Ectodermal cell (in vitro differentiated cells): ENCODE measurements around the gene RPP21.
"Not testable (repeated sequence)": the region's sequence is repeated elsewhere in the genome, so short reads cannot be mapped to it uniquely, and the experiment has no call there.

Experiments used
- H3K27ac ChIP-seq: 2 replicates; pipeline ENCODE4 v1.7.0; 2013; ENCODE audit warnings: mild to moderate bottlenecking, low read depth, low read length; ENCODE audit not compliant: insufficient read depth, poor library complexity, severe bottlenecking
- H3K27me3 ChIP-seq: 2 replicates; pipeline ENCODE4 v1.7.0; 2013; ENCODE audit warnings: mild to moderate bottlenecking, low read length; ENCODE audit not compliant: insufficient read depth, control insufficient read depth, poor library complexity, severe bottlenecking
- H3K36me3 ChIP-seq: one replicate; pipeline ENCODE4 v1.7.0; 2013; ENCODE audit warnings: low read length; ENCODE audit not compliant: control insufficient read depth, insufficient read depth
- H3K4me1 ChIP-seq: one replicate; pipeline ENCODE4 v1.7.0; 2013; ENCODE audit warnings: low read length; ENCODE audit not compliant: control insufficient read depth, insufficient read depth
- H3K4me3 ChIP-seq: 2 replicates; pipeline ENCODE4 v1.7.0; 2013; ENCODE audit warnings: low read depth, low read length, control low read depth; ENCODE audit not compliant: insufficient read depth
- H3K9me3 ChIP-seq: 2 replicates; pipeline ENCODE4 v1.7.0; 2013; ENCODE audit warnings: mild to moderate bottlenecking, low read length, moderate library complexity; ENCODE audit not compliant: control insufficient read depth
- WGBS, 2 experiments: methylation state at CpG; one replicate each; pipeline ENCODE4 v1.1.7; 2013; ENCODE audit warnings: missing lambda C conversion rate in 2 of 2; 5-methylcytosine and 5-hydroxymethylcytosine counted together

RPP21 gene

DNA sequence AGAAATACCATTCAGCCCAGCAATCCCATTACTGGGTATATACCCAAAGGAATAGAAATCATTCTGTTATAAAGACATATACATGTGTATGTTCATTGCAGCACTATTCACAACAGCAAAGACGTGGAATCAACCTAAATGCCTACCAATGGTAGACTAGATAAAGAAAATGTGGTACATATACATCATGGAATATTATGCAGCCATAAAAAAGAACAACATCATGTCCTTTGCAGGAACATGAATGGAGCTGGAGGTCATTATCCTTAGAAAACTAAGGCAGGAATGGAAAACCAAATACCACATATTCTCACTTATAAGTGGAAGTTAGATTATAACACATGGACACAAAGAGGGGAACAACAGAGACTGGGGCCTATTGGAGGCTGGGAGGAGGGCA, 24.3 kb downstream of the RPP21 start:
- H3K27me3 ChIP-seq, H3K9me3 ChIP-seq, H3K36me3 ChIP-seq, H3K27ac ChIP-seq, H3K4me1 ChIP-seq, H3K4me3 ChIP-seq: not testable (repeated sequence)
- 17% methylated on average over 1 of the region's 1 CpG; no CpG with 5 or more reads in 1 of the 2 experiments for WGBS, 2 experiments

DNA sequence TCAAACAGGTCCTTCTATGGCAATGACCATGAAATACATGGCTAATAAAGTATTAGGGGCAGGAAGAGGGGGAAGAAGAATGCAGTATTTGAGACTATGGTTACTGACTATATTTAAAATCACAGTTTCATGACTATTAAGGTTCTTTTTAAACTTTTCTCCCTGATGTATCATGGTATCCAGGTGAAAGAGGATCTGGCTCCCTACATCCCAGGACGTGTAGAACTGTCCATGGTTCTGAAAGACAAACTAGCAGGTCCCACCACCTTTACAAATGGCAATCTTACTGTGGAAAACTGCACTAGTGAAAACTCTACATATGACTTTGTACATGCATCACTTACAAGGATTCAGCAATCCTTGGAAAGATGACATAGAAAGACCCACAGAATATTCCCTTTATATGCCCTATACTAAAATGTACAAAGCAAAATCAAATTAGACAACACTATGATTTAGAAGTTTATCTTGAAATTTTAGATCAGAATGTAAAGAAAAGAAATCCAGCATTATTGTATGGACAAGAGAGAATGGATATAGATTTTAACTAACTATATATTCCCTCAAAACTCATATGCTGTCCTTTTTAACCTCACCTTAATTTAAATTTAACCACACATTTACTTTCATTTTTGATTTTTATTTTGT, 33.5 kb downstream of the RPP21 start:
- Histone ChIP-seq H3K4me3 (no peak overlapping the region), H3K4me1 (no peaks in the 10 kb centered on the region), H3K9me3 (no peaks in the 10 kb centered on the region), H3K27ac (no peak overlapping the region), H3K27me3 (peaks cover 26% of the 10 kb centered on the region), H3K36me3 (no peaks in the 10 kb centered on the region)
- WGBS, 2 experiments, result 0 to 3% methylated on average over 1 of the region's 1 CpG

DNA sequence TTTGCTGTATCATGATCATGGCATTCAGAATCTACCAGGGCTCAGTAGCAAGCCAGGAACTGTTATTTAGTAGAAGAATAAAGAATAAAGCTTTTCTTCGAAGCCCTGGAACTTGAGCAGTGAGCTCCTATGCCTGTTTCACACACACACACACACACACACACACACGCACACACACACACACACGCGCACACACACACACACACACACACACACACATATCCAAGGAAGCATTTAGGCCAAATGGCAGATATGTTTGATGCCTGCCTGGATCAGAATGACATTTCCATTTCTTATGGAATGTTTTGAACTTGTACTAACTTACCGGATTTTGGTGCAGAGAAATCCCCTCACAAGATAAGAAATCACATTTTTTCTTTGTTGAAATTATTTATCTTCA, 35.5 kb downstream of the RPP21 start:
- peaks cover 28% of the 10 kb centered on the region for H3K27me3 ChIP-seq
- WGBS, 2 experiments, result 34 to 42% methylated on average over 5 of the region's 5 CpGs

GRCh38 chr6:30386166-30386565, 41.2 kb downstream of the RPP21 start:
- WGBS, 2 experiments, result 45 to 52% methylated on average over 3 of the region's 3 CpGs
- Histone ChIP-seq H3K36me3 (no peaks in the 10 kb centered on the region), H3K27ac (no peak overlapping the region), H3K4me1 (no peaks in the 10 kb centered on the region), H3K27me3 (peaks cover 39% of the 10 kb centered on the region), H3K9me3 (no peaks in the 10 kb centered on the region), H3K4me3 (no peak overlapping the region)

More for the DNA sequence above, 35.5 kb downstream of the RPP21 start:
- Histone ChIP-seq H3K4me3 (no peak overlapping the region), H3K4me1 (no peaks in the 10 kb centered on the region), H3K27ac (no peak overlapping the region), H3K36me3 (no peaks in the 10 kb centered on the region), H3K9me3 (no peaks in the 10 kb centered on the region)

- H3K27ac ChIP-seq, result no peak overlapping the region
- 65 to 67% methylated on average over 3 of the region's 3 CpGs for WGBS, 2 experiments
Measured at GRCh38 chr6:30391240-30391639, 46.3 kb downstream of the RPP21 start.

DNA sequence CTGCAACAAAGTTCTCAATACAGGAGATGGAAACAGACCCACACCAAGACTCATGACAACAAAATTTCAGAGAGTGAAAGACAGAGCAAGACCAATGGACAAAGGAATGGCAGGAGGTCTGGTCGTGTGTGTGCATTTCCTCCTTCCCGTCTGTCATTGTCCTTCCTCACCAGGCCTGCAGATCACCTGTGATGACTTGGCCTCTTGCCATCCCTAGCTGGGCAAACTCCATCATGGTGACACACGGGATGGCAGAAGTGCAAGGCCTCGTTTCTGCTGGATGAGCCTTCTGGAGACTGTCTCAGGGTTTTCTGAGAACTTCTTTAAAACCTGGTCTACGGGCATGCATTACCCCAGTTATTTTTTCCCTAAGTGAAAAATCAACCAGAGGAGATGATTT, 49.2 kb downstream of the RPP21 start:
- Histone ChIP-seq H3K27me3 (peaks cover 11% of the 10 kb centered on the region), H3K9me3 (no peaks in the 10 kb centered on the region), H3K4me3 (no peak overlapping the region), H3K36me3 (no peaks in the 10 kb centered on the region), H3K4me1 (no peaks in the 10 kb centered on the region), H3K27ac (no peak overlapping the region)
- WGBS, 2 experiments, result 63 to 67% methylated on average over 5 of the region's 5 CpGs

More at GRCh38 chr6:30391240-30391639, 46.3 kb downstream of the RPP21 start:
- Histone ChIP-seq H3K4me3 (no peak overlapping the region), H3K27me3 (peaks cover 23% of the 10 kb centered on the region), H3K9me3 (no peaks in the 10 kb centered on the region), H3K4me1 (no peaks in the 10 kb centered on the region), H3K36me3 (no peaks in the 10 kb centered on the region)
